NT2/D1 (cell line): Measurements from ENCODE around the gene CXCR6.

Experiments used
- SUZ12 ChIP-seq: IDR thresholded peaks from 2 replicates; pipeline ENCODE4 v1.6.1; 2011; ENCODE audit not compliant: insufficient read length, insufficient read depth; ENCODE audit errors: extremely low read depth
- YY1 ChIP-seq: IDR thresholded peaks from 2 replicates; pipeline ENCODE4 v1.6.1; 2011; ENCODE audit not compliant: insufficient read length, insufficient read depth

DNA sequence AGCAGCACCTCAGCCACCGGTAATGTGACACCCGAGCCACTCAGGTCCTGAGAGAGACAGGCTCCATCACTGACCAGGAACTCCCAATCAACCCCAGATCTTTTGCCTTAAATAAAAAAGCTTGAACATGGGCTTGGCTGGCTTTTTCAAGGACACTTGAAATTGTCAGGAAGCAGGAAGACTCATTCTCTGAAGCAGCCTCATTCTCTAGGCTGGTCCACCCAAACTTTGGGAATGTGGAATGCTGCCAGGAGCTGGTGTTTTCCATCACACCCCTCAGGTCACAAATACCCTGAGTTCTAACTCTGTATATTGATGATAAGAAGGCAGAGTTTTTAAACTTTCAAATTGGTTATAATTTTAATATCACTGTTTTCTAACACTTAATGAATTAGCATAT is 17.0 kb downstream of the CXCR6 start:
- TF ChIP-seq SUZ12 (no peak), YY1 (no peak)
